Activated naive CD8-positive, alpha-beta T cell (primary cell): ENCODE data around the gene AP2S1.
A peak's percentile ranks its signal among the peaks of the same experiment; 100 is the strongest.
"Not testable (repeated sequence)": the region's sequence is repeated elsewhere in the genome, so short reads cannot be mapped to it uniquely, and the experiment has no call there.

Experiments
- H3K27ac Mint-ChIP-seq: one replicate; pipeline ENCODE4 v1.8.0; 2021; ENCODE audit warnings: mixed read lengths
- H3K27me3 Mint-ChIP-seq: one replicate; pipeline ENCODE4 v1.8.0; 2021; ENCODE audit warnings: mixed read lengths
- H3K36me3 Mint-ChIP-seq: one replicate; pipeline ENCODE4 v1.8.0; 2021; ENCODE audit warnings: mixed read lengths
- H3K4me1 Mint-ChIP-seq: one replicate; pipeline ENCODE4 v1.8.0; 2021; ENCODE audit warnings: low read depth, mixed read lengths
- H3K4me3 Mint-ChIP-seq: one replicate; pipeline ENCODE4 v1.8.0; 2021; ENCODE audit warnings: mild to moderate bottlenecking, mixed read lengths
- H3K9me3 Mint-ChIP-seq: one replicate; pipeline ENCODE4 v1.8.0; 2021; ENCODE audit warnings: low read depth, mixed read lengths

The AP2S1 gene

DNA sequence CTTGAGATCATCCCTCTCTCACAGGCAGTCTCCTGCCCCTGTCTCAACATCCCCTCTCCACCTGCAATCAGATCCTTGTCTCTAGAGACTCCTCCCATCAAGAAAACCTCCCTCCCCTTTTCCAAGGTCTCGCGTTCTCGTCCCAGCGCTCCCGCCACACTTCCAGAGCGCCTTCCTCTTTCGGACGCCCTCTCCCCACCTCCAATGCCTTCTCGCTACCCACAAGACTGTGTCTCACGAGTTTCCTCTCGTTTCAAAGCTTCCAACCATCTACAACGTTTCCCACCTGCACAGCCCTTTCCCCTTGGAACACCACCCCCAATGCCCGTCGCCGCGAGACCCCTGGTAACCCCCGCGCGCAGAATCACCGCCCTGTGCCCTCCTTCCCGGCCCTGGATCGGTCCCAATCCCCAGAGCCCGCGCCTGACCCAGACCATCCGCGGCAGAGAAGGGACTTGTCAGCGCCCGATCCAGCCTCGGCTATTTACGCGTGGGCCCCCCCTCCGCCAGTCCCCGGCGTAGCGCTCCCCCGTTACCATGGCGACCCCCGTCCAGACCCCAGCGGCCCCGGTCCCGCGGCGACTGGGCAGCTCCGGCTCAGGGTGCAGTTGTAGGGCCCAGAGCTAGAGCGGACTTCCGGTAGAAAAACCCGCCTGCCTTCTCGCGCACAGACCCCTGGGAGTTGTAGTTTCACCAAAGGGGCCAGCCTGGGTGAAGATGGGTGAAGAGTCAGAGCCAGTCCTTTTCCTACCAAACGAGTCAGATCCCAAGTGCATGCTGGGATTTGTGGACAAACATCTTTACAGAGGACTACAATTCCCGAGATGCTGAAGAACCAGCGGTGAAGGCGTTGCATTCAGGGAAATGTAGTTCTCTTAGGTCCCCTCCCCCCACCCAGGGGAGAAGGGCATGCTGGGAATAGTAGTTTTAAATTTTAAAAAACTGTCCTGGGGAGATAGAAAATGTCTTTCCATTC lies at the start of gene AP2S1:
Gene AP2S1, minus strand, starts transcription at position 619 of the 976 bp plus-strand sequence. Its CDS starts 80 bp downstream, at position 539.
- no peaks in the 10 kb centered on the region for H3K27me3 Mint-ChIP-seq

DNA sequence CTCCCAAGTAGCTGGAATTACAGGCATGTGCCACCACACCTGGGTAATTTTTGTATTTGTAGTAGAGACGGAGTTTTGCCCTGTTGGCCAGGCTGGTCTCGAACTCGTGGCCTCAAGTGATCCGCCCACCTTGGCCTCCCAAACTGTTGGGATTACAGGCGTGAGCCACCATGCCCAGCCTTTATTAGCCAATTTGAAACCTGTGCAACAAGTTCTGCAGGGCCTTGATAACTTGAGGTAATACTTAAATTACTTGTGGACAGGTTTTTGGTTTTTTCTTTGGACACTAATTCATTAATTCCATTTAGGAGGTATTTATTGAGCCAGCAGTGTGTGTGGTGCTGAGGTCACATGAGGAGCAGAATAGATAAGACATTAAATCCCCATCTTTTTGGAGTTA lies 49.7 kb upstream of the AP2S1 start:
- no peaks in the 10 kb centered on the region for H3K27me3 Mint-ChIP-seq
- no peak overlapping the region for H3K4me3 Mint-ChIP-seq
- peaks cover 31% of the 10 kb centered on the region for H3K4me1 Mint-ChIP-seq
- H3K36me3 Mint-ChIP-seq, result no peaks in the 10 kb centered on the region
- H3K9me3 Mint-ChIP-seq, result no peaks in the 10 kb centered on the region
- H3K27ac Mint-ChIP-seq, result no peak overlapping the region

More for the DNA sequence above, at the start of gene AP2S1:
- peak within 1 kb of the TSS; percentile 98 for H3K4me3 Mint-ChIP-seq
- H3K36me3 Mint-ChIP-seq, result peaks cover 4% of the 10 kb centered on the region
- no peaks in the 10 kb centered on the region for H3K9me3 Mint-ChIP-seq
- H3K4me1 Mint-ChIP-seq, result peaks cover 22% of the 10 kb centered on the region
- H3K27ac Mint-ChIP-seq, result peak within 1 kb of the TSS; percentile 87

DNA sequence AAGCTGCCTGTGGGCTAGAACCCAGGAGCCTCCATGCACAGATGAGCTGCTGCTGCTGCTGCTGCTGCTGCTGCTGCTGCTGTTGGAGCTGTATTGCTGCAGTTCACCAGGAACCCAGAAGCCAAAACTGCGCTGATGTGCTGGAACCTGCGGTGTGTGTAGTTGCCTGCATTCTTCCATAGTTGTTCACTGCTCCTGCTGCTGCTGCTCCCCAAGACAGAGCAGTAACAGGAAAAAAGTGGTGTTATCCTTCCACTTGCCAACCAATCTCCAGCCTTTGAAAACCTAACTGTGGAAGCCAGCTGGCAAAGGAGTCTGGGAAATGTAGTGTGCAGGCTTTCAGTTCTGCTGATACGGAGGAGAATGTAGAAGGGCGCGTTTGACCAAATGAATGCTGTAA lies 48.1 kb upstream of the AP2S1 start:
- Mint-ChIP-seq H3K27me3 (no peaks in the 10 kb centered on the region), H3K9me3 (no peaks in the 10 kb centered on the region), H3K4me1 (peaks cover 31% of the 10 kb centered on the region), H3K36me3 (no peaks in the 10 kb centered on the region), H3K27ac (no peak overlapping the region), H3K4me3 (no peak overlapping the region)

DNA sequence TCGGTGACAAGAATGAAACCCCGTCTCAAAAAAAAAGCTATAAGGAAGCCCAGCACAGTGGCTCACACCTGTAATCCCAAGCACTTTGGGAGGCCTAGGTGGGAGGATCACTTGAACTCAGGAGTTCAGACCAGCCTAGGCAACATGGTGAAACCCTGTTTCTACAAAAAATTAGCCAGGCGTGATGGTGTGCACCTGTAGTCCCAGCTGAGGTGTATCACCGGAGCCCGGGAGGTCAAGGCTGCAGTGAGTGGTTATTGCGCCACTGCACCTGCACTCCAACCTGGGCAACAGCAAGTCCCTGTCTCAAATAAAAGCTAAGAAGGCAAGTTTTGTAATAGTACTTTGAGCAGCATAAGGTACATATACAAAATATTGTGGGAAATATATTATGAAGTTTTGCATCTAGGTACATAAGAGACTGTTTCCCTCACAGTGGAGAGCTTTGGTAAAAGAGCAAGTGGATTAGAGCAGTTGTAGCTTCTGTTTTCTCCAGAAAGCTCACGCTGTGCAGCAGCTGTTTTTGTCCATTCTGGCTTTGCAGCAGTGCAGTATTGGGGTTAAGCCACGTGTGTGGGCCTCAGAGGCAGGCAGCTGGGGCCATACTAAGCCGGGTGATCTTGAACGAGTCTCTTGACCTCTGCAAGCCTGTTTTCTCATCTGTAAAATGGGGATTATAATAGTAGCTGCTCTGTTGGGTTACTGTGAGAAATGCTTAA lies 45.6 kb upstream of the AP2S1 start:
- Mint-ChIP-seq H3K9me3 (no peaks in the 10 kb centered on the region), H3K4me1 (peaks cover 24% of the 10 kb centered on the region), H3K36me3 (no peaks in the 10 kb centered on the region), H3K27ac (no peak overlapping the region), H3K27me3 (no peaks in the 10 kb centered on the region), H3K4me3 (no peak overlapping the region)

DNA sequence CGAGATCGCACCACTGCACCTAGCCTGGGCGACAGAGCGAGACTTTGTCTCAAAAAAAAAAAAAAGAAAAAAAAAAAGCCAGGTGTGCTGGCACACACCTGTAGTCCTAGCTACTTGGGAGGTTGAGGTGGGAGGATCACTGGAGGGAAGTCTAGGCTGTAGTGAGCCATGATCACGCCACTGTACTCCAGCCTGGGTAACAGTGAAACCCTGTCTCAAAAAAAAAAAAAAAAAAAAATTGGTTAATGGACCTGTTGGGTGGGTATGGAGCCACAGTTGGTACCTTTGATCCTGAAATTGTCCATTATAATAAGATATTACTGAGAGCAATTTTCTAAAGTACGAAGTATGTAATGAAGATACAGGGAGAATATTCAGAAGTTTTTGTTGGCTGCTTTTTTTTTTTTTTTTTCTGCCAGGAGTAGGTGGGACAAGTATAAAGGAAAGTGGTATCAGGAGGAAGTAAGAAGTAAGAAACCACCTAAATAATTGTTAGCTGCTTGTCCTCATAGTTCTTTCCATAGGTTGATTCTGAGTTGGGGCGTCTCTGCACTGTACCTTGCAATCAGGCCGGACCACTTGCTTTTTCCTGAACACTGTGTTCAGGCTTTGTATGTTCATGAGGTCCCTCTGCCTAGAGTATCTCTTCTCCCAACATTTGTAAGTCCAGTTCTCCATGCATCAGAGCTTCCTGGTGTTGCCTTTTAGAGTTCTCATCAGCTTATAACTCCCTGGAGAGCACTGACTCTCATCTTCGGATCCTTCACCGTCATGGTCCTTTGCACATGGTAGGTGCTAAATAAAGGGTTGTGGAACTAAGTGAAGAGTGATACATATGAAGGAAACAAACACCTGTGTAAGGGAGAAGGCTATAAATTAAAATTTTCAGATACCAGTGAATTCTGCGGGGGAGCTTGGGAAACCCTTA lies 41.9 kb upstream of the AP2S1 start:
- no peak overlapping the region for H3K27ac Mint-ChIP-seq
- no peak overlapping the region for H3K4me3 Mint-ChIP-seq
- H3K4me1 Mint-ChIP-seq, result peaks cover 28% of the 10 kb centered on the region
- H3K36me3 Mint-ChIP-seq, result no peaks in the 10 kb centered on the region
- no peaks in the 10 kb centered on the region for H3K9me3 Mint-ChIP-seq
- H3K27me3 Mint-ChIP-seq, result no peaks in the 10 kb centered on the region

DNA sequence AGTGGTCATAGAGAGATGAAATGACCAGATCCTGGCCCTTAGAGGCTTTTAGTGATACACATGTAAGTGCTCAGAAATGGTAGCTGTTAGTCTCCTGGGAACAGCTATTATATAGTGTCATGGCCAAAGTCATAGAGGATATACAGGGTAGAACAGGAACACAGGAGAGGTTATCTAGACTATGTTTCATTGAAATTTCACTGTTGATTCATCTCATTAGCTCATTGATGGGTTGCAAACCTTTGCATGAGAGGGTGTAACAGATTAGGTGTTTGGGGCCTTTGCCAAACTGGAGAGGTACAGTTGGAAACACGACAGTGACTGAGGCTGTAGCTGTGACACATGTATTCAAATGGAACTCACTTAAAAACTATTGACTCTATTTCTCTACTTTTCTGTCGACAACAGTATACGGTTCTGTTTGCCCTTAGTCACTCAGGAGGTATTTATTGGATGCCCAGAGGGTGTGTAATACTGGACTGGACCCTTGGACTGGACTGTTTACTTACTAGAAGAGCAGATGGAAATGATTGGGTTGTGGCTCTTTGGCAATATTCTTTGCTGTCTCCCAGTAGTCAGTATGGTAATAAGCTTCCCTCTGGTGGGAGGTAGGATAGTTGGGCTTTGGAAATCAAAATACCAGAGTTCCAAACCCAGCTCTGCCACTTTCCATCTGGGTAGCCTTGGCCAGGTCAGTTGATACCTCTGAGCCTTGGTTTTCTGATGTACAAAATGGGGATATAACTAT lies 40.0 kb upstream of the AP2S1 start:
- Mint-ChIP-seq H3K9me3 (no peaks in the 10 kb centered on the region), H3K27me3 (no peaks in the 10 kb centered on the region), H3K4me3 (no peak overlapping the region), H3K36me3 (no peaks in the 10 kb centered on the region), H3K27ac (no peak overlapping the region), H3K4me1 (peaks cover 37% of the 10 kb centered on the region)

DNA sequence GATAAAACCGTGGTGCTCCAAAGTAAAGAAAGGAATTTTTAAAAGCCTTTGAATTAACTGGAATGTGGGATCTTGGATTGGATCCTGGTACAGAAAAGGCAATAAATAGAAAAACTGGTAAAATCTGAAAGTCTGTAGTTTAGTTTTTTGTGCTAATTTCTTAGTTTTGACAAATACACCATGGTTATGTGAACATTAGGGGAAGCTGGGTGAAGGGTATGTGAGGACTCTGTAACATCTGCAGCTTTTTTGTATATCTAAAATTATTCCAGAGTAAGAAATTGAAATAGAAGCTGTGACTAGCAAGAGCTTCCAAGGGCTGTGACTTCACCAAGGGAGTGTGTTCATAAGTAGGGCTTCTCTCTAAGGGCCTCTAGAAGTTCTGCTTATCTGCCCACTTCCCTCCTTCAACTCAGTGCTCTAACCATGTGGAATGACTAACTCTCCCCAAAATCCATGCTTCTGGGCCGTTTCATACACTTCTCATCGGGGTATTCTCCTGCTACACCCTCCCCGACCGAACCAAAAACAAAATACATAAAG lies 36.7 kb upstream of the AP2S1 start:
- Mint-ChIP-seq H3K9me3 (no peaks in the 10 kb centered on the region), H3K27me3 (no peaks in the 10 kb centered on the region), H3K36me3 (no peaks in the 10 kb centered on the region), H3K4me1 (peaks cover 26% of the 10 kb centered on the region), H3K4me3 (no peak overlapping the region), H3K27ac (no peak overlapping the region)

DNA sequence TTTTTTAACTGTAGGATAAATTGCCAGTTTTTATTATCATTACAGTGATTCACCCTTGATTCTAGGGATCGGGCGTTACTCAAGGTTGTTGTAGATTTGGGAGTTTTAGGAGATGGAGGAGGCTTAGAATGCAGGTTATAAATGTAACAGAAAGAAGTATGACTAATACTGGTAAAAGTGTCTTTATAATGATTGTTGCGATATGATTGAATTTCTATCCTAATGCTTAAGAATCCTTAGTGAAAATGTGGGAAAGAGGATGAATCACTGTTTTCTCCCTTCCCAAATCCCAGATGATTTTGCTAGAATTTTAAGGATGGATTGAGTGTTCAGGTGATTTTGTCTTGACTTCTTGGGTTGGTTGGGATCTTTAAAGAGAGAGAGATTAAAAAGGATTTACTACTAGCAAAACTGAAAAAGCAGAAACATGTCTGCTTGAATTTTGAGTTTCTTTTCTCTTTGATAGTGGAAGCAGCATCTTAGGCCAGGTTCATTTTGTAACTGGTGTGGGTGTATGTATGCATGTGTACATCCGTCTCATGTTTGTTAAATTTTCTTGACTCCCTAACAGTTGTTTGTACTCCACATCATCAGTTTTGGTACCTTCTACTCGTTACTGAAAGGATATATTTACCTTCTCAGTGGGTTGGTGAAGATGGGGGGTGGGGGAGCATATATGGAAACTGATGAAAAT lies 36.0 kb upstream of the AP2S1 start:
- H3K36me3 Mint-ChIP-seq, result no peaks in the 10 kb centered on the region
- H3K4me3 Mint-ChIP-seq, result no peak overlapping the region
- H3K4me1 Mint-ChIP-seq, result peaks cover 26% of the 10 kb centered on the region
- no peak overlapping the region for H3K27ac Mint-ChIP-seq
- no peaks in the 10 kb centered on the region for H3K9me3 Mint-ChIP-seq
- no peaks in the 10 kb centered on the region for H3K27me3 Mint-ChIP-seq

DNA sequence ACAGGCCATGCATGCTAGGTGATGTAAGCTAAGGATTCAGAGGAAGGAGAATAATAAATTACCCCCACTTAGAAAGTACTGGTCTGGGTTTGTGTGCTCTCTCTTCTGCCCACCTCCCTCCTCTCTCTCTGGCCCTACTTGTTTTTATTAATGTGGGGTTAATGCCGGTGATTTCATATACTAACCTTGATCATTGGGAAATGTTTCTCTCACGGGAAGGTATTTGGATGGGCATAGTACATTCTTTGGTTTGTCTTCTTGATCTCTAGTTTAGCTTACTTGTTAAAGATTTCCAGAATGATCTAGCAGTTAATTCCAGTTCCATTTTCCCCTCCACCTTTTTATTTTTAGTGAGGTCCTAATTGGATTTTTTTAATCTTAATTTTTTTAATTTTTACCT lies 34.8 kb upstream of the AP2S1 start:
- H3K36me3 Mint-ChIP-seq, result no peaks in the 10 kb centered on the region
- no peak overlapping the region for H3K27ac Mint-ChIP-seq
- no peak overlapping the region for H3K4me3 Mint-ChIP-seq
- no peaks in the 10 kb centered on the region for H3K9me3 Mint-ChIP-seq
- H3K27me3 Mint-ChIP-seq, result no peaks in the 10 kb centered on the region
- H3K4me1 Mint-ChIP-seq, result peaks cover 24% of the 10 kb centered on the region

DNA sequence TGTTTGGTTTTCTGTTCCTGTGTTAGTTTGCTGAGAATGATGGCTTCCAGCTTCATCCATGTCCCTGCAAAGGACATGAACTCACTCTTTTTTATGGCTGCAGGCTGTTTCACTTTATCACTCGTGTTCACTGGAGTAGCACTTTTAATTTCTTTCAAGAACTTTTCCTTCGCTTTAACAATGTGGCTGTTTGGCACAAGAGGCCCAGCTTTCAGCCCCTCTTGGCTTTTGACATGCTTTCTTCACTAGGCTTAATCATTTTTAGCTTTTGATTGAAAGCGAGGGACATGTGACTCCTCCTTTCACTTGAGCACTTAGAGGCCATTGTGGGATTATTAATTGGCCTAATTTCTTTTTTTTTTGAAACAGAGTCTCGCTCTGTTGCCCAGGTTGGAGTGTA lies 32.1 kb upstream of the AP2S1 start:
- not testable (repeated sequence) for H3K9me3 Mint-ChIP-seq, H3K4me3 Mint-ChIP-seq, H3K27ac Mint-ChIP-seq, H3K36me3 Mint-ChIP-seq, H3K27me3 Mint-ChIP-seq
- H3K4me1 Mint-ChIP-seq, result peaks cover 23% of the 10 kb centered on the region

DNA sequence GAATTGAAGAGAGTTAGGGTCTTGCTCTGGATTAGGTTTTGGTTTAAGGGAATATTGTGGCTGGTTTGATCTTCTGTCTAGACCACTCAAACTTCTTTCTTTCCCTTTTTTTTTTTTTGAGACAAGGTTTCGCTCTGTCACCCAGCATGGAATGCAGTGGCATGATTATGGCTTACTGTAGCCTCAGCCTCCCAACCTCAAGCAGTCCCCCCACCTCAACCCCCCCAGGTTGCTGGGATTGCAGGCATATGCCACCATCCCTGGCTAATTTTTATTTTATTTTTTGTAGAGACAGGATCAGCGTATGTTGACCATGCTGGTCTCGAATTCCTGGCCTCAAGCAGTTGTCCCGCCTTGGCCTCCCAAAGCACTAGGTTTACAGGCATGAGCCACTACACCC lies 31.4 kb upstream of the AP2S1 start:
- H3K4me1 Mint-ChIP-seq, result peaks cover 21% of the 10 kb centered on the region
- H3K36me3 Mint-ChIP-seq, result no peaks in the 10 kb centered on the region
- H3K27me3 Mint-ChIP-seq, result no peaks in the 10 kb centered on the region
- H3K4me3 Mint-ChIP-seq, result no peak overlapping the region
- no peak overlapping the region for H3K27ac Mint-ChIP-seq
- no peaks in the 10 kb centered on the region for H3K9me3 Mint-ChIP-seq

DNA sequence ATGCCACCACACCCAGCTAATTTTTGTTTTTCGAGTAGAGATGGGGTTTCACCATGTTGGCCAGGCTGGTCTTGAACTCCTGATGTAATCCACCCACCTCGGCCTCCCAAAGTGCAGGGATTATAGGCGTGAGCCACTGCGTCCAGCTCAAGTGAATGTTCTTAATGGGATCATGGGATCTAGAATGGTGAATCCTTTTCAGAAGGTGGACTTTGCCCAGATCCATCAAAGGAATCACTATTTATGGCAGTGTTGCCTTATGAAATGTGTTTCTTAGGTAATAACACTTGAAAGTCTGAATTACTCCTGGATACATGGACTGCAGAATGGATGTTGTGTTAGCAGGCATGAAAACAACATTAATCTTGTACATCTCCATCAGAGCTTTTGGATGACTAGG lies 30.4 kb upstream of the AP2S1 start:
- H3K4me1 Mint-ChIP-seq, result peaks cover 13% of the 10 kb centered on the region
- no peaks in the 10 kb centered on the region for H3K27me3 Mint-ChIP-seq
- H3K27ac Mint-ChIP-seq, result no peak overlapping the region
- H3K36me3 Mint-ChIP-seq, result no peaks in the 10 kb centered on the region
- H3K9me3 Mint-ChIP-seq, result no peaks in the 10 kb centered on the region
- H3K4me3 Mint-ChIP-seq, result no peak overlapping the region

DNA sequence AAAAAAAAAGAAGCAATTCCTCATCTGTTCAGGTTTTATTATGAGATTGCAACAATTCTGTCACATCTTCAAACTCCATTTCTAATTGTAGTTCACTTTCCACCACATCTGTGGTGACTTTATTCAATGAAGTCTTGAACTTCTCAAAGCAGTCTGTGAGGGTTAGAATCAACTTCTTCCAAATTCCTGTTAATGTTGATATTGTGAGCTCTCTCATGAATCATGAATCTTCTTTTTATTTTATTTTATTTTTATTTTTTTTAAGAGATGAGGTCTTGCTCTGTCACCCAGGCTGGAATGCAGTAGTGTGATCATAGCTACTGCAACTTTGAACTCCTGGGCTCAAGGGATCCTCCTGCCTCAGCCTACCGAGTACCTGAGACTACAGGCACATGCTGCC lies 29.8 kb upstream of the AP2S1 start:
- H3K27me3 Mint-ChIP-seq, result no peaks in the 10 kb centered on the region
- H3K36me3 Mint-ChIP-seq, result no peaks in the 10 kb centered on the region
- H3K9me3 Mint-ChIP-seq, result no peaks in the 10 kb centered on the region
- no peak overlapping the region for H3K4me3 Mint-ChIP-seq
- peaks cover 13% of the 10 kb centered on the region for H3K4me1 Mint-ChIP-seq
- no peak overlapping the region for H3K27ac Mint-ChIP-seq
